Measurements from ENCODE around the gene GRIN2A.

GRIN2A gene

GRCh38 chr16:9970796-9971195, 211.4 kb downstream of the GRIN2A start:
- no peak for DNase-seq (ENCODE audit: low read depth)
- H3K4me3 ChIP-seq (ENCODE audit: control insufficient read depth, low read depth, low read length) = no peak overlapping the region
- no peak for TF ChIP-seq CTCF (conservative IDR thresholded peaks at IDR 0.05; ENCODE audit: control insufficient read depth, insufficient read depth, low read depth, low read length)

DNA sequence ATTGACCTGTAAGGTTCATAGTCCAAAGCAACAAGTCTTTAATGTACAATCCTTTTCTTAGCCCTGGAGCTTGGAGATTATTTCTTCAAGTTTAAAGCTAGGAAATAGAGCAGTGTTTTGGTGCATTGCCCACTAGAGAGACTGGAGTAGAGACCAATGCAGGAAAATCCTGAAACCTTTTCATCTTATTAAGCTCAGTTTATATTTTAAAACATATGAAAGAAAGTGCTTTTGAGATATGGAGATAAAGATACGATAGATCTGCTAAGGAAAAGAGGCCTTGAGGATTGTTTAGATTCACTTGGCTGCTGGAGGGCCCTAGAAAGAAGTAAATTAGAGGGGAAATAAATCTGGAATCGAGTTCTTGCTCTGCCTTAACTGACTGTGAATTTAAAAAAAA, 212.0 kb downstream of the GRIN2A start:
- no peak for TF ChIP-seq CTCF (conservative IDR thresholded peaks at IDR 0.05; ENCODE audit: control insufficient read depth, insufficient read depth, low read depth, low read length)
- DNase-seq (ENCODE audit: low read depth) = no peak
- no peak overlapping the region for H3K4me3 ChIP-seq (ENCODE audit: control insufficient read depth, low read depth, low read length)

- peak; percentile 1 for DNase-seq (ENCODE audit: low read depth)
- TF ChIP-seq CTCF (conservative IDR thresholded peaks at IDR 0.05; ENCODE audit: control insufficient read depth, insufficient read depth, low read depth, low read length) = no peak
These were observed 212.6 kb downstream of the GRIN2A start for GRCh38 chr16:9969580-9969979.

GRCh38 chr16:9966569-9967157, 215.6 kb downstream of the GRIN2A start:
- no peak for TF ChIP-seq CTCF (conservative IDR thresholded peaks at IDR 0.05; ENCODE audit: control insufficient read depth, insufficient read depth, low read depth, low read length)

More at GRCh38 chr16:9969580-9969979, 212.6 kb downstream of the GRIN2A start:
- H3K4me3 ChIP-seq (ENCODE audit: control insufficient read depth, low read depth, low read length) = no peak overlapping the region

GRCh38 chr16:9965079-9965478, 217.1 kb downstream of the GRIN2A start:
- DNase-seq (ENCODE audit: low read depth) = no peak
- H3K4me3 ChIP-seq (ENCODE audit: control insufficient read depth, low read depth, low read length) = no peak overlapping the region
- no peak for TF ChIP-seq CTCF (conservative IDR thresholded peaks at IDR 0.05; ENCODE audit: control insufficient read depth, insufficient read depth, low read depth, low read length)

More at GRCh38 chr16:9966569-9967157, 215.6 kb downstream of the GRIN2A start:
- no peak overlapping the region for H3K4me3 ChIP-seq (ENCODE audit: control insufficient read depth, low read depth, low read length)
- DNase-seq (ENCODE audit: low read depth) = peak; percentile 47

DNA sequence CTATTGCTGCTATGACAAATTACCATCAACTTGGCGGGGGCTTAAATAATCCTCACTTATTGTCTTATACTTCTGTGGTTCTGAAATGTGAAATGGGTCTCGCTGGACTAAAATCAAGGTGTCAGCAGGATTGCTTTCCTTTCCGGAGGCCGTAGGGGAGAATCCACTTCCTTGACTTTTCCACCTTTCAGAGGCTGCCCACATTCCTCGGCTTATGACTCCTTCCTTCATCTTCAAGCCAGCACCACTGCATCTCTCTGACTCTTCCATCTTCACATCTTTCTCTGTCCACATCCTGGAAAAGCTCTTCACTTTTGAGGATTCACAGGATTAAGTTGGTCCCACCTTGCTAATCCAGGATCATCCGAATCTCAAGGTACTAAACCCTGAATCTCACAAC, 217.8 kb downstream of the GRIN2A start:
- no peak overlapping the region for H3K4me3 ChIP-seq (ENCODE audit: control insufficient read depth, low read depth, low read length)
- DNase-seq (ENCODE audit: low read depth) = no peak
- no peak for TF ChIP-seq CTCF (conservative IDR thresholded peaks at IDR 0.05; ENCODE audit: control insufficient read depth, insufficient read depth, low read depth, low read length)

DNA sequence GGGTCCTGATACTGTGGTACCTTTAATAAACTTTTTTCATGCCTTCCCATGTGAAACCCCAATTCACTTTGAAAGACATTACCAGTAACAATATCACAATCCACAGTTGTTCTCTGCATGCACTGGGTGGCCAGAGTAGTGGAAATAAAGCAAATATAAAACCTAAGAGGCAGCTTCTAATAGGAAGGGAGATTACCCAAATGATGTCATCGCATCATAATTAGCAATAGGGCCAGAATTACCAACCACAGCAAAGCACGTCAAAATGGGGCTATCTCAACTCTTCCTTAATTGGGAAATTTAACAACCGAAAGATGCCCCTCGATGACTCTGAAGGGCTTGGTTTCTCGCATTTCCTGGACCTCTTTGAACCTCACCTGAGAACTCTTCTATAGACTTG, 224.8 kb downstream of the GRIN2A start:
- no peak for TF ChIP-seq CTCF (conservative IDR thresholded peaks at IDR 0.05; ENCODE audit: control insufficient read depth, insufficient read depth, low read depth, low read length)
- DNase-seq (ENCODE audit: low read depth) = no peak
- H3K4me3 ChIP-seq (ENCODE audit: control insufficient read depth, low read depth, low read length) = no peak overlapping the region

Data from fibroblast of mammary gland (primary cell).